PFSK-1 (cell line): ENCODE results near the gene STXBP3.

Experiments
- POLR2AphosphoS5 ChIP-seq: IDR thresholded peaks from 2 replicates; pipeline ENCODE4 v1.6.1; 2012; ENCODE audit warnings: low read depth, mild to moderate bottlenecking, control low read depth, low read length, moderate library complexity
- REST ChIP-seq, 2 experiments: IDR thresholded peaks; 2 replicates each; pipeline versions ENCODE4 v1.6.1 to v1.8.0; 2011 to 2012; ENCODE audit warnings: low read depth in 2 of 2, low read length in 2 of 2, control low read depth in 1 of 2, inconsistent platforms in 1 of 2, mild to moderate bottlenecking in 1 of 2, moderate library complexity in 1 of 2; ENCODE audit not compliant: insufficient read depth in 1 of 2

- TF ChIP-seq POLR2AphosphoS5: no peak
- TF ChIP-seq REST (IDR thresholded peaks at IDR 0.05; ENCODE audit: insufficient read depth in 1 of 2, low read depth in 2 of 2, low read length in 2 of 2): no peak
Observed at GRCh38 chr1:108732398-108732797, 14.1 kb upstream of the STXBP3 start.
